Dermis microvascular lymphatic vessel endothelial cell (primary cell): ENCODE data around the gene RFT1. TPM values are rescaled to one million over a fixed set of nuclear protein-coding genes. Genes with fewer than 3 reads are reported as not detected.
"Not testable (repeated sequence)": the region's sequence is repeated elsewhere in the genome, so short reads cannot be mapped to it uniquely, and the experiment has no call there.

Experiments used
- DNase-seq, 2 donors: peaks; one replicate each; pipeline versions ENCODE4 v3.0.0 to v3.0.0-alpha.2; 2010; ENCODE audit warnings: low read depth in 2 of 2
- total RNA-seq: library from RNA; depleted of rRNA; stranded (reverse); fragments of >200 nt; gene quantifications from 2 replicates; pipeline ENCODE4 v1.2.1, GENCODE V29; 2014

The RFT1 gene
- total RNA-seq, 1 donor from 2014 or later: 12.2 TPM

- no peak for DNase-seq
Observed at GRCh38 chr3:53163444-53164387, 33.5 kb upstream of the RFT1 start.

GRCh38 chr3:53162672-53163443 is 32.6 kb upstream of the RFT1 start:
- DNase-seq: peak in 1 of 2 donors; percentile 12

GRCh38 chr3:53161820-53162671 is 31.8 kb upstream of the RFT1 start:
- DNase-seq: peak in 1 of 2 donors; percentile 29

- DNase-seq: peak in 1 of 2 donors; percentile 10
Observed at GRCh38 chr3:53161450-53161819, 31.2 kb upstream of the RFT1 start.

- DNase-seq: peak; percentile 46 to 85
Observed at GRCh38 chr3:53160660-53161449, 30.6 kb upstream of the RFT1 start, which contains the start of gene PRKCD. PRKCD (plus strand) TSS chr3:53161209; CDS start chr3:53178423, 17,214 bp downstream.

- no peak for DNase-seq
Observed at GRCh38 chr3:53160061-53160659, 29.9 kb upstream of the RFT1 start.

GRCh38 chr3:53159156-53160060 is 29.2 kb upstream of the RFT1 start:
- peak in 1 of 2 donors; percentile 58 for DNase-seq

- DNase-seq: no peak
Observed at GRCh38 chr3:53158765-53159155, 28.5 kb upstream of the RFT1 start.

- no peak for DNase-seq
Observed at GRCh38 chr3:53157974-53158580, 27.8 kb upstream of the RFT1 start.

GRCh38 chr3:53156368-53156834 is 26.2 kb upstream of the RFT1 start:
- peak in 1 of 2 donors; percentile 35 for DNase-seq

GRCh38 chr3:53155760-53156159 is 25.5 kb upstream of the RFT1 start:
- no peak for DNase-seq

- DNase-seq: no peak
Observed at GRCh38 chr3:53154881-53155285, 24.6 kb upstream of the RFT1 start.

- DNase-seq: no peak
Observed at GRCh38 chr3:53153980-53154379, 23.7 kb upstream of the RFT1 start.

GRCh38 chr3:53153264-53153823 is 23.1 kb upstream of the RFT1 start:
- no peak for DNase-seq

- no peak for DNase-seq
Observed at GRCh38 chr3:53151870-53152660, 21.8 kb upstream of the RFT1 start.

GRCh38 chr3:53151465-53151864 is 21.2 kb upstream of the RFT1 start:
- no peak for DNase-seq

GRCh38 chr3:53151086-53151438 is 20.8 kb upstream of the RFT1 start:
- DNase-seq: not testable (repeated sequence)
